GM20000 (cell line): Measurements from ENCODE around the gene KLHL28.

ENCODE experiments used
- DNase-seq: peaks from one replicate; pipeline ENCODE4 v3.0.0; 2012; ENCODE audit warnings: low spot score
- CTCF ChIP-seq: IDR thresholded peaks from 2 replicates; pipeline ENCODE4 v1.5.1; 2012; ENCODE audit warnings: mild to moderate bottlenecking, control low read depth; ENCODE audit errors: extremely low read depth, missing control alignments

Gene KLHL28

GRCh38 chr14:44966601-44967336 is 5.0 kb upstream of the KLHL28 start:
- no peak for DNase-seq

GRCh38 chr14:44963775-44964380 is 2.1 kb upstream of the KLHL28 start:
- DNase-seq = no peak
- no peak for TF ChIP-seq CTCF

More at GRCh38 chr14:44966601-44967336, 5.0 kb upstream of the KLHL28 start:
- no peak for TF ChIP-seq CTCF

- TF ChIP-seq CTCF = no peak
- DNase-seq = no peak
These were observed 1.3 kb upstream of the KLHL28 start for GRCh38 chr14:44963044-44963528.

- TF ChIP-seq CTCF = no peak
- peak; percentile 41 for DNase-seq
These were observed 742 bp upstream of the KLHL28 start for GRCh38 chr14:44962334-44963043.

GRCh38 chr14:44961151-44961553 is 595 bp downstream of the KLHL28 start:
- peak; percentile 46 for DNase-seq
- TF ChIP-seq CTCF = no peak

GRCh38 chr14:44960646-44961045 is 1.1 kb downstream of the KLHL28 start:
- no peak for TF ChIP-seq CTCF
- no peak for DNase-seq

- TF ChIP-seq CTCF = no peak
- no peak for DNase-seq
These were observed 1.6 kb downstream of the KLHL28 start for GRCh38 chr14:44960146-44960545.
